Measurements from ENCODE around the gene CHFR. TPM values are rescaled to one million over a fixed set of nuclear protein-coding genes. Genes with fewer than 3 reads are reported as not detected.

The CHFR gene
- total and polyA plus RNA-seq, 2 donors (not counting 3 experiments of a cell fraction or from before 2014, with no cell fraction given): 45.4 to 66.5 TPM

DNA sequence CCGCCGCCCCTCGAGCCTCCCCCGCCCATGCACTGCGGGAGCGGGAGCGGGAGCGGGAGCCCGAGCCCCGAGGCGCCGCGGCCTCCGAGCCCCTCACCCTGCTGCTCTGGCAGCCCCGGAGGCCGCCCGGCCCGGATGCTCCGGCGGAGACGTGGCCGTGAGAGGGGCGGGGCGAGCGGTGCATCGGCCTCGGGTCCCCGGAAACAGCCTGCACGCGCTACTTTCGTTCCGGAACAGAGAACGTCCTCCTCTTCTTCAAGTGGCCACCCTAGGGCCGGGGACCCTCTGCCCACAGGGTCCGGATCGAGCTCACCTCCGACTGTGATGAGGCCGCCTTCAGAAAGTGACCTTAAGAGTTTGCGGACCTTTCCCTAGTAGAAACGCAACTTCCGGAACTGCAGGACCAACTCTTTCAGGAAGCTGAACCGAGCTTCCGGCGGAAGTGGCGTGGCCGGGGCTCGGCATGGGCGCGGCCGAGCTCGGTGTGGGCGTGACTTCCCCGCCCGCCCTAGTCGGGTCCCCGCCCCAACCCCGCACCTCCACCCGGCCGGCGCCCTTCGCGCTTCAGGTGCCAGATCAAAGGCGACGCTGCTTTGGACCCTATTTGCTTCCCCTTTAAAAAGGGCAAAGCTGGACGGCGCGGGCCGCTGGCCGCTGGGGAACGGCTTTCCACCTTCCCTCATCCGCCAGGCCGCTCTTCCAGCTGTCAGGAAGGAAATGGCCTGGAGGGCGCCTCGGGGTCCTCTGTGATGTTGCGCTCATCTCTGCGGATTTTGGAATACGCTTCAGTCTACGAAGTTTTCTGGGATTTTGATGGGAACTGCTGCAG is 58.5 kb downstream of the CHFR start, which contains the start of gene GOLGA3:
Gene GOLGA3, minus strand, starts transcription at position 164 of the 829 bp plus-strand sequence. CDS start 6,741 bp downstream, outside the sequence.
- FAIRE-seq: peak; percentile 86

More for the DNA sequence above, 58.5 kb downstream of the CHFR start, which contains the start of gene GOLGA3:
- DNase-seq (ENCODE audit: low read depth, low spot score): peak; percentile 92
- H3K4me1 ChIP-seq (ENCODE audit: control insufficient read depth, extremely low read depth, insufficient read depth, low read length): peaks cover 9% of the 10 kb centered on the region
- peak within 1 kb of the TSS; percentile 98 for H3K9ac ChIP-seq (replicated peaks; ENCODE audit: extremely low read depth, insufficient read depth, low read length)
- H3K4me2 ChIP-seq (ENCODE audit: insufficient read depth, low read length): peak within 1 kb of the TSS; percentile 84
- ChIA-PET CTCF (interaction anchor here (0.6 to 1.4 kb wide), 3 partner anchors 11 to 76 kb away, joined by 3 to 6 read pairs (median 3); no protein-coding TSS in a partner anchor), POLR2A (interaction anchor here (1.0 kb wide), 1 partner anchor 879 kb away, joined by 3 read pairs; the partner anchor contains the start of gene EP400)
- peak within 1 kb of the TSS; percentile 42 to 100 (median 80) for H3K4me3 ChIP-seq (replicated peaks in 1 of 3; ENCODE audit: insufficient read depth in 1 of 3, low read depth in 1 of 3, low read length in 3 of 3)
- intact Hi-C loops (cut with micrococcal nuclease): loop anchor here (2.0 kb wide), 1 partner anchor 66 kb away; no protein-coding TSS in a partner anchor
- TF ChIP-seq, protein P1, sequence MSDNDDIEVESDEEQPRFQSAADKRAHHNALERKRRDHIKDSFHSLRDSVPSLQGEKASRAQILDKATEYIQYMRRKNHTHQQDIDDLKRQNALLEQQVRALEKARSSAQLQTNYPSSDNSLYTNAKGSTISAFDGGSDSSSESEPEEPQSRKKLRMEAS (IDR thresholded peaks at IDR 0.05; ENCODE audit: insufficient read depth, insufficient read length): no peak
- TF ChIP-seq EZH2 (IDR thresholded peaks at IDR 0.05; ENCODE audit: borderline replicate concordance, low read depth, low read length, severe bottlenecking) (no peak), GATA2 (IDR thresholded peaks at IDR 0.05; ENCODE audit: insufficient read depth, insufficient read length, low read depth, low read length) (no peak), FOS (IDR thresholded peaks at IDR 0.05; ENCODE audit: borderline replicate concordance, insufficient read depth, low read length) (peak; percentile 6), POLR2AphosphoS5 (IDR thresholded peaks at IDR 0.05; ENCODE audit: insufficient read depth, low read depth, low read length) (peak; percentile 92), JUN (IDR thresholded peaks at IDR 0.05; ENCODE audit: borderline replicate concordance, insufficient read depth, insufficient read length, low read depth) (no peak), POLR2A (IDR thresholded peaks at IDR 0.05; ENCODE audit: low read depth, low read length) (peak; percentile 85), CTCF (IDR thresholded peaks at IDR 0.05; ENCODE audit: extremely low read depth in 1 of 2, insufficient read depth in 1 of 2, low read depth in 1 of 2, low read length in 2 of 2) (no peak), MYC (IDR thresholded peaks at IDR 0.05; ENCODE audit: low read depth, low read length) (peak; percentile 26)
- no TSS peak for BruUV-seq (replicated peaks)
- peaks cover 3 to 22% of the 10 kb centered on the region in 2 experiments for H3K36me3 ChIP-seq (ENCODE audit: control insufficient read depth in 2 of 2, extremely low read depth in 1 of 2, insufficient read depth in 2 of 2, low read length in 2 of 2)
- peak within 1 kb of the TSS; percentile 93 for H2AFZ ChIP-seq (ENCODE audit: low read depth, low read length)
- H4K20me1 ChIP-seq (replicated peaks; ENCODE audit: control insufficient read depth, extremely low read depth, insufficient read depth, low read length): no peaks in the 10 kb centered on the region
- no peaks in the 10 kb centered on the region for H3K9me3 ChIP-seq (replicated peaks; ENCODE audit: control insufficient read depth, insufficient read depth, low read length)
- dilution Hi-C loops (cut with MboI; ENCODE audit: extremely low pct_ligation_motif_present, low sequenced_read_pairs): no loop called here
- H3K79me2 ChIP-seq (ENCODE audit: control insufficient read depth, insufficient read depth, low read length): peaks cover 45% of the 10 kb centered on the region
- peak within 1 kb of the TSS; percentile 96 for H3K27ac ChIP-seq (ENCODE audit: insufficient read depth, low read depth, low read length)
- no peaks in the 10 kb centered on the region for H3K27me3 ChIP-seq (ENCODE audit: control insufficient read depth in 2 of 2, insufficient read depth in 2 of 2, low read length in 2 of 2)
- no peaks in the 10 kb centered on the region for H3K9me1 ChIP-seq (replicated peaks; ENCODE audit: control insufficient read depth, extremely low read depth, insufficient read depth, low read length)
